Loucy (cell line): Measurements from ENCODE around the gene ITGB6.
"Not testable (repeated sequence)": the region's sequence is repeated elsewhere in the genome, so short reads cannot be mapped to it uniquely, and the experiment has no call there.

Experiments
- H2AFZ ChIP-seq: fragments of 200-600 bp; sonication (generic); 2 replicates; pipeline ENCODE4 v1.6.0; 2016; ENCODE audit warnings: antibody characterized with exemption, mild to moderate bottlenecking, low read length, moderate library complexity
- H3F3A ChIP-seq: fragments of 200-600 bp; 2 replicates; pipeline ENCODE4 v1.6.0; 2016; ENCODE audit warnings: antibody characterized with exemption, low read depth, mild to moderate bottlenecking
- H3K27me3 ChIP-seq: fragments of 200-600 bp; sonication (generic); 2 replicates; pipeline ENCODE4 v1.6.1; 2014; ENCODE audit warnings: low read length, mild to moderate bottlenecking; ENCODE audit not compliant: insufficient read depth, poor library complexity, severe bottlenecking
- H3K36me3 ChIP-seq: fragments of 200-600 bp; sonication (generic); 2 replicates; pipeline ENCODE4 v1.6.1; 2016; ENCODE audit warnings: low read length; ENCODE audit not compliant: insufficient read depth
- H3K4me1 ChIP-seq: fragments of 200-600 bp; sonication (generic); 2 replicates; pipeline ENCODE4 v1.5.1; 2014; ENCODE audit warnings: low read length, mild to moderate bottlenecking; ENCODE audit not compliant: insufficient read depth, poor library complexity, severe bottlenecking
- H3K4me2 ChIP-seq: fragments of 200-600 bp; sonication (generic); 2 replicates; pipeline ENCODE4 v1.6.0; 2014; ENCODE audit warnings: antibody characterized with exemption, low read length, low read depth, mild to moderate bottlenecking; ENCODE audit not compliant: poor library complexity, severe bottlenecking
- H3K4me3 ChIP-seq: fragments of 200-600 bp; sonication (generic); 2 replicates; pipeline ENCODE4 v1.5.1; 2014; ENCODE audit warnings: low read length, mild to moderate bottlenecking, mixed read lengths; ENCODE audit not compliant: poor library complexity, severe bottlenecking
- H3K79me2 ChIP-seq: fragments of 200-600 bp; sonication (generic); 2 replicates; pipeline ENCODE4 v1.6.1; 2014; ENCODE audit warnings: low read length; ENCODE audit not compliant: insufficient read depth
- H3K9ac ChIP-seq: fragments of 200-600 bp; sonication (generic); 2 replicates; pipeline ENCODE4 v1.6.0; 2014; ENCODE audit warnings: mild to moderate bottlenecking, low read depth, low read length, moderate library complexity; ENCODE audit not compliant: poor library complexity, severe bottlenecking
- H3K9me2 ChIP-seq: fragments of 200-600 bp; sonication (generic); replicated peaks from 2 replicates; pipeline ENCODE4 v1.6.1; 2016; ENCODE audit warnings: low read depth, low read length, mixed read lengths
- H3K9me3 ChIP-seq: fragments of 200-600 bp; sonication (generic); 2 replicates; pipeline ENCODE4 v1.6.1; 2014; ENCODE audit warnings: mild to moderate bottlenecking, antibody characterized with exemption, low read length, low read depth; ENCODE audit not compliant: insufficient read depth
- H4K20me1 ChIP-seq: fragments of 200-600 bp; sonication (generic); 2 replicates; pipeline ENCODE4 v1.6.0; 2014; ENCODE audit warnings: antibody characterized with exemption, low read length, mild to moderate bottlenecking; ENCODE audit not compliant: insufficient read depth, poor library complexity, severe bottlenecking
- CTCF ChIP-seq: fragments of 200-600 bp; sonication (generic); conservative IDR thresholded peaks from 2 replicates; pipeline ENCODE4 v1.5.1; 2014; ENCODE audit warnings: mild to moderate bottlenecking, antibody characterized with exemption, low read length
- EZH2phosphoT487 ChIP-seq: fragments of 200-600 bp; IDR thresholded peaks from 2 replicates; pipeline ENCODE4 v1.6.1; 2018; ENCODE audit warnings: antibody characterized with exemption, mild to moderate bottlenecking, moderate library complexity, borderline replicate concordance

ITGB6 gene

DNA sequence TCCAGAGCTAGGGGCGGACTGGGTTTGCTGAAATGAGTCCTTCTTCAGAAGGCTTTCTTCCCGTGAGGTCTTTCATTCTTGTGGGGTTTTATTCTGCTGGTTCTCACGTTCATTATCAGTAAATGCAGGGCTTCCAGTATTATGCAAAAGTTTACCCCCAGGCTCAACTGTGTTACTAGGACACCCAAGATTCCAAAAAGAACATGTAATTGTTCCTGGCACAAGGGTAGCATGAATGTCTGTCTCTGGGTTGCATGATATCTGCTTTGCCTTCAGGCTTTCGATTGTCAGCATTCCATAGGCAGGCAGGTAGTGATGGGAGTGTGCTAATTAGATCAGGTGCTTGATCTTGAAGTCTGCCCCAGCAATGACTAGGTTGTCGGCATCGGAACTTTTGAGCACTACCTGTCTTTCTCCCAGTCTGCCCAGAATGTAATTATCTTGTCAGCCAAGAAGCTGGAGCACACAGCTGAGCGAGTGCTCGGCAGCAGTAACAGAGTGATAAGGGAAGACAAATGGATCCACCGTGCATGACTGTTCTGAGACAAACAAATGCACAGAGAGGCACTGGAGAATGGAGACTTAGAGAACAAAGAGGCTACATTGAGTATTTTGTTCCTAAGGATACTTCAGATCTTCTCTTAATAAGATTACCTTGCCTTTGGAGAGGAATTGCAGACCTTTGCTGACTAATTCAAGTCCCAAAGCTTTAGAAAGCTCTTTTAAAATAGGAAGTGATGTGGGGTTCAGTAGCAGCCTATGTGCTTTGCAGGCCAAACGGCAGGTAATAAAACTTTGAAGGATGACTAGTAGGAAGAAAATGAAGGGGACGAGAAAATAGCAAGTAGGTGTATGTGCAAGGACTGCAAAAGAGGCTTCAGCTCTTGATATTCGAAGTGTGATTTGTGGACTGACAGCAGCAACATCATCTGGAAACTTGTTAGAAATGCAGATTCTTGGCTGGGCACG is 41.9 kb downstream of the ITGB6 start:
- no peak overlapping the region for H3K4me2 ChIP-seq
- TF ChIP-seq CTCF (no peak), EZH2phosphoT487 (no peak)

DNA sequence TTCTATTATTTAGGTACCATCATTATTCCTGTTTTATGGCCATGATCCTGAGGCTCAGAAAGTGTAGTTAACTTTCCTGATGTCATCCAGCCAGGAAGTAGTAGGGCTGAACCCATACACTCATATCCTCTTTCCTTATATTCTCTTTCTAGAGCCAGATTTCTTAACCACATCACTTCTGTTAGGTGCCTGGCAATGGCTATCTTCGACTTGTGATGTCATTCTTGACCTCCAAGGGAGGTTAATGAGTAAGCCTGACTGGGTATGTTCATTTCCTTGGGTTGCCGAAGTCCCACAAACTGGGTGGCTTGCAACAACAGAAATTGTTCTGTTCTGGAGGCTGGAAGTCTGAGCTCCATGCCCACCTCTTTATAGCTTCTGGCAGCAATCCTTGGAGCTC is 43.4 kb downstream of the ITGB6 start:
- Histone ChIP-seq H3K4me3 (no peak overlapping the region), H4K20me1 (no peaks in the 10 kb centered on the region), H2AFZ (no peak overlapping the region), H3K79me2 (no peaks in the 10 kb centered on the region), H3K9me3 (no peaks in the 10 kb centered on the region), H3K36me3 (no peaks in the 10 kb centered on the region), H3K4me1 (no peaks in the 10 kb centered on the region), H3K27me3 (no peaks in the 10 kb centered on the region), H3K9me2 (no peaks in the 10 kb centered on the region), H3K4me2 (no peak overlapping the region), H3F3A (no peaks in the 10 kb centered on the region), H3K9ac (no peak overlapping the region)
- TF ChIP-seq EZH2phosphoT487: no peak
- no peak for TF ChIP-seq CTCF

More for the DNA sequence above, 41.9 kb downstream of the ITGB6 start:
- H3K9me2 ChIP-seq: no peaks in the 10 kb centered on the region
- H3K4me3 ChIP-seq: no peak overlapping the region
- H3K9me3 ChIP-seq: no peaks in the 10 kb centered on the region
- H3F3A ChIP-seq: no peaks in the 10 kb centered on the region
- H3K79me2 ChIP-seq: no peaks in the 10 kb centered on the region
- H2AFZ ChIP-seq: no peak overlapping the region
- H3K27me3 ChIP-seq: no peaks in the 10 kb centered on the region
- no peak overlapping the region for H3K9ac ChIP-seq
- no peaks in the 10 kb centered on the region for H4K20me1 ChIP-seq
- H3K36me3 ChIP-seq: no peaks in the 10 kb centered on the region
- no peaks in the 10 kb centered on the region for H3K4me1 ChIP-seq

DNA sequence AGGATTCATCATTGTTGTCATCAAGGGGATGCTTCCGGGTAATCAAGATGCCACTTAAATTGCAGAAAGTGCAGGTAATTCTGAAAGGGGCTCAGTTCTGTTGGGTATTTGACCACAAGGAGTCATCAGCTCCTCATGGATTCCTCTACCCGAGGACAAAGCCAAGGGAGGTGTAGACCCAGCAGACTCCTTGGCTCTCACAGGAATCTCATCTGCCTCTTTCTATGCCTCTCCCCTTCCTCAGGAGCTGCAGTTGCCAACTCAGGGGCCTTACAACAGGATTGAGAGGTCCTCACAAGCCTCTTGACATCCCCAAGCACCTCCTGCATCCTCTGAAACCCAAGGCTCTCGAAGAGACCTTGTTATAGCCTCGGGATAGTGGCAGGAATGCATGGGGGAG is 44.0 kb downstream of the ITGB6 start:
- Histone ChIP-seq H2AFZ (no peak overlapping the region), H3K79me2 (no peaks in the 10 kb centered on the region)
- peak; percentile 29; the same call in 1 of the 2 replicates for TF ChIP-seq CTCF
- no peak for TF ChIP-seq EZH2phosphoT487

DNA sequence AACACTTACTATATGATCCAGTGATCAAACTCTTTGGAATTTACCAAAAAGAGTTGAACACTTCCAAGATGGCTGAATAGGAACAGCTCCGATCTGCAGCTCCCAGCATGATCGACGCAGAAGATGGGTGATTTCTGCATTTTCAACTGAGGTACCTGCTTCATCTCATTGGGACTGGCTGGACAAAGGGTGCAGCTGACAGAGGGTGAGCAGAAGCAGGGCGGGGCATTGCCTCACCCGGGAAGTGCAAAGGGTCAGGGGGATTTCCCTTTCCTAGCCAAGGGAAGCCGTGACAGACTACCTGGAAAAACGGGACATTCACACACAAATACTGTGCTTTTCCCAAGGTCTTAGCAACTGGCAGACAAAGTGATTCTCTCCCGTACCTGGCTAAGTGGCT is 51.7 kb downstream of the ITGB6 start:
- not testable (repeated sequence) for H3K4me2 ChIP-seq, H3F3A ChIP-seq, H3K27me3 ChIP-seq, H4K20me1 ChIP-seq, H3K9me3 ChIP-seq, H2AFZ ChIP-seq, H3K4me3 ChIP-seq, H3K79me2 ChIP-seq, H3K9me2 ChIP-seq, H3K36me3 ChIP-seq, H3K9ac ChIP-seq
- H3K4me1 ChIP-seq: peaks cover 17% of the 10 kb centered on the region

More for the DNA sequence above, 44.0 kb downstream of the ITGB6 start:
- Histone ChIP-seq H4K20me1 (no peaks in the 10 kb centered on the region), H3K4me2 (no peak overlapping the region), H3K36me3 (no peaks in the 10 kb centered on the region), H3K9me2 (no peaks in the 10 kb centered on the region), H3K4me1 (no peaks in the 10 kb centered on the region), H3K9ac (no peak overlapping the region), H3K27me3 (no peaks in the 10 kb centered on the region), H3F3A (no peaks in the 10 kb centered on the region), H3K4me3 (no peak overlapping the region), H3K9me3 (no peaks in the 10 kb centered on the region)
